ENCODE data around the gene CDYL2.
A peak's percentile ranks its signal among the peaks of the same experiment; 100 is the strongest.

DNA sequence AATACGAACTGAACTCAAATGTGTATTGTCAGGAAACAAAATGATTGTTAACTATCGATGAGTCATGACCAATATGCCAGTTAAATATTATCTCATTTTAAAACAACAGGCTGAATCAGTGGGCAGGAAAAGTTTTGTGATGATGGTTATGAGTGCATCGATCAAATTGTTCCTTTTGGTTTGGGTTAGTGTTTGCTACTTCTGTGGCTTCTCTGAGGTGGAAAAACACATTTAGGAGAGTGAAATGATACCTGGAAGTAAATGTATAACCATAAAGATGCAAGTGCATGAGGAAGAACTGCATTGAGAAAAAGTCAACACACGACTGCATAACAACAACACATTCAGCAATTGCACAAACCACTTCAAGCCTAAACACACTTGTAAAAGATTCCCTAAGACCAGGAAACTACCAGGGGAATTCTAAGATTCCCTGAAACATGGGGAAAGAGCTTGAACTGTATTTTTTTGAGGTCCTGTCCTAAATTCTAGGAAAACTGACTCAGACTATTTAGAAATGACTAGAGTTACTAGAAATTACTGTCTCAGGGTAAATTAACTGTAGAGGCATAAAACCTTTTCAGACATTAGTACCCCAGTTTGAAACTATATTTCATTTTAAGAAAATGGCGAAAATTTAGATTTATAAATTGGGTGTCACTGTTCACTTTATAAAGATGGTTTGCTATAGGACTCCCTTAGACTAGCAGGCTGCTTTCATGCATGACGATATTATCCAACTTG lies 44.8 kb downstream of the CDYL2 start:
- TF ChIP-seq FOS (IDR thresholded peaks at IDR 0.05; ENCODE audit: borderline replicate concordance, insufficient read depth, low read length) (peak; percentile 82), POLR2AphosphoS5 (IDR thresholded peaks at IDR 0.05; ENCODE audit: insufficient read depth, low read depth, low read length) (no peak), POLR2A (IDR thresholded peaks at IDR 0.05; ENCODE audit: low read depth, low read length) (no peak), EZH2 (IDR thresholded peaks at IDR 0.05; ENCODE audit: borderline replicate concordance, low read depth, low read length, severe bottlenecking) (no peak)
- TF ChIP-seq, protein P1, sequence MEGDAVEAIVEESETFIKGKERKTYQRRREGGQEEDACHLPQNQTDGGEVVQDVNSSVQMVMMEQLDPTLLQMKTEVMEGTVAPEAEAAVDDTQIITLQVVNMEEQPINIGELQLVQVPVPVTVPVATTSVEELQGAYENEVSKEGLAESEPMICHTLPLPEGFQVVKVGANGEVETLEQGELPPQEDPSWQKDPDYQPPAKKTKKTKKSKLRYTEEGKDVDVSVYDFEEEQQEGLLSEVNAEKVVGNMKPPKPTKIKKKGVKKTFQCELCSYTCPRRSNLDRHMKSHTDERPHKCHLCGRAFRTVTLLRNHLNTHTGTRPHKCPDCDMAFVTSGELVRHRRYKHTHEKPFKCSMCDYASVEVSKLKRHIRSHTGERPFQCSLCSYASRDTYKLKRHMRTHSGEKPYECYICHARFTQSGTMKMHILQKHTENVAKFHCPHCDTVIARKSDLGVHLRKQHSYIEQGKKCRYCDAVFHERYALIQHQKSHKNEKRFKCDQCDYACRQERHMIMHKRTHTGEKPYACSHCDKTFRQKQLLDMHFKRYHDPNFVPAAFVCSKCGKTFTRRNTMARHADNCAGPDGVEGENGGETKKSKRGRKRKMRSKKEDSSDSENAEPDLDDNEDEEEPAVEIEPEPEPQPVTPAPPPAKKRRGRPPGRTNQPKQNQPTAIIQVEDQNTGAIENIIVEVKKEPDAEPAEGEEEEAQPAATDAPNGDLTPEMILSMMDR (IDR thresholded peaks at IDR 0.05; ENCODE audit: extremely low read depth in 1 of 2, insufficient read depth in 1 of 2, low read depth in 1 of 2, low read length in 2 of 2): no peak
- TF ChIP-seq, protein P2, sequence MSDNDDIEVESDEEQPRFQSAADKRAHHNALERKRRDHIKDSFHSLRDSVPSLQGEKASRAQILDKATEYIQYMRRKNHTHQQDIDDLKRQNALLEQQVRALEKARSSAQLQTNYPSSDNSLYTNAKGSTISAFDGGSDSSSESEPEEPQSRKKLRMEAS (IDR thresholded peaks at IDR 0.05; ENCODE audit: insufficient read depth, insufficient read length): no peak
